Limb (tissue), 2 donors: Measurements from ENCODE around the gene BBC3.
"Not testable (repeated sequence)": the region's sequence is repeated elsewhere in the genome, so short reads cannot be mapped to it uniquely, and the experiment has no call there.

Source experiments
- DNase-seq, 2 donors: peaks; one replicate each; pipeline ENCODE4 v3.0.0-alpha.2; 2016; ENCODE audit errors: extremely low spot score in 2 of 2

Gene BBC3, protein sequence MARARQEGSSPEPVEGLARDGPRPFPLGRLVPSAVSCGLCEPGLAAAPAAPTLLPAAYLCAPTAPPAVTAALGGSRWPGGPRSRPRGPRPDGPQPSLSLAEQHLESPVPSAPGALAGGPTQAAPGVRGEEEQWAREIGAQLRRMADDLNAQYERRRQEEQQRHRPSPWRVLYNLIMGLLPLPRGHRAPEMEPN

GRCh38 chr19:47230921-47231214 is at the start of gene BBC3:
TSS of gene BBC3 (minus strand) at chr19:47231199. CDS start at chr19:47228431, 2,768 bp downstream.
- DNase-seq: no peak

DNA sequence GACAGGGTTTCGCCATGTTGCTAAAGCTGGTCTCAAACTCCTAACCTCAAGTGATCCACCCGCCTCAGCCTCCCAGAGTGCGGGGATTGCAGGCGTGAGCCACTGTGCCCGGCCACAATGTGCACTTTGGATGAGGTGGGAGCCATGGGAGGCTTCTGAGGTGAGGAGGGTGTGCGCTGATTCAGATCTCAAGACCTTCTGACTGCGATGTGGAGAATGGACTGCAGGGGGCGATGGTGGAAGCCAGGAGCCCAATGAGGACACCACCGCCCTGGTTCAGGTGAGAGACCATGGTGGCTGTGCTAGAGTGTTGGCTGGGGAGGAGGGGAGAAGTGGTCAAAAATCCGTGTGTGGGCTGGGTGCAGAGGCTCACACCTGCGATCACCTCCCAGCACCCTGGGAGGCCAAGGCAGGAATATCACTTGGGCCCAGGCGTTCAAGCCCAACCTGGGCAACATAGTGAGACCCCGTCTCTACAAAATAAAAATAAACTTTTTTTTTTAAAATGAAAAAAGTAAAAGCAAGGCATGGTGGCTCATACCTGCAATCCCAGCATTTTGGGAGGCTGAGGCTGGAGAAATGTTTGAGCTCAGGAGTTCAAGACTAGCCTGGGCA is 49.3 kb upstream of the BBC3 start:
- DNase-seq: peak in 1 of 2 donors; percentile 50

- peak in 1 of 2 donors; percentile 34 for DNase-seq
These were observed 45.5 kb upstream of the BBC3 start for GRCh38 chr19:47276513-47276912.

DNA sequence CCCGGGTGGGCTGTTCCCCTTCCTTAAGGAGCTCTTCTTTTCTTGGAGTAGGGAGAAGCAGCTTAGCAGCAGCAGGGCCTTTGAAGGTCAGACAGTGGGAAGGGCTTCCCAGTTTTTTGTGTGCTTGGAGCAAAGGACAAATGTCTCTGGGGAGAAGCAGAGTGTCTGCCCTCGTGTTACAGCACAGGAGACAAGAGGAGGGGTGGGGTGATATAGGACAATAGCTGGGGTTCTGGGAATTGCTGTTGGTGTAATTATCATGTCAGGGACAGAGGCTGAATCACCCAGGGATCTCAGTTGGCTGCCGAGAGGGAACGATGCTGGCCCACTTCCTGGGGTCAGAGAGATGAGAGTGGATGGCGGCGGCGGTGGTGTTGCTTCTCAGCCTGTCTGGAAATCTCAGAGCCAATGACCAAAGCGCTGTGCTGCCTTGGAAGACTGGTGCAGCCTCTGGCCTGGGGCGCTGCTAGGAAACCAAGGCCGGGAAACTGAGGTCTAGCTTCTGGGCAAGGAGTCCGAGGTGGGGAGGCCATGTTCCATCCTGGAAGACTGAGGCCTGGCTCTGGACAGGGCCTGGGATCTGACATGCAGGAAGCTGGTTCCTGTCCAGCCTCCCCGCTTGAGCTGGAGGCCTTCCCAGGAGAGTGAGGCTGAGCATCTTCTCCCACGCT is 44.9 kb upstream of the BBC3 start:
- peak in 1 of 2 donors; percentile 37 for DNase-seq

DNA sequence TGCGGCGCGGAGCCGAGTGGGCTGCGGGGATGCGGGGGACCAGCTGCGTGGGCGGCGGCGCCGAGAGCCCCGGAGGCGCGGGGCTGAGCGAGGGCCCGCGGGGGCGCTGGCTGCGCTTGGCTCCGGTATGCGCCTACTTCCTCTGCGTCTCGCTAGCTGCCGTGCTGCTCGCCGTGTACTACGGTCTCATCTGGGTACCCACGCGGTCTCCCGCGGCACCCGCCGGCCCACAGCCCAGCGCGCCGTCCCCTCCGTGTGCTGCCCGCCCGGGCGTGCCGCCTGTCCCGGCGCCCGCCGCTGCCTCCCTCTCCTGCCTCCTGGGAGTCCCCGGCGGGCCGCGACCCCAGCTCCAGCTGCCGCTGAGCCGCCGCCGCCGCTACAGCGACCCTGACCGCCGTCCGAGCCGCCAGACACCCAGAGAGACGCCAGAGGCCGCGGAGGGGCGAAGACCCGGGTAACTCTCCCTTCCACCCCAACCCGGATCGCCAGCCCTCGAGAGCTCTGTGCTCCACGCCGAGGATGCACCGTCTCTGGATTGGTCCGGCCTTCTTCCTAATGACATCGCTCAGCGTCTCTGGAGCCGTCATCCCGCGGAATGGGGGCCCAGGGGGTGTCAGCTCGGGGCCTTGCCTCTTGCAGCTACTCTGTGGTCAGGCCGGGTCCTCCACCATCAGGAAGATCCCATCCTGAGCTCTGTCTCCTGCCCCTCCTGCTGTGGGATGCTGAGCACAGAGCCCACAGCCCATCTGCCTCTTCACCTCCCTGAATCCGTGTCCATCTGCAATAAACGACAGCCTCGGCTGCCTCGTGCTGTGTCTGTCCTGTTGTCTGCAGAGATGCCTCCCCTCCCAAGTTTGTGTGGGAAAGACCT is 44.1 kb upstream of the BBC3 start:
- DNase-seq: no peak

- peak; percentile 92 to 100 for DNase-seq
These were observed 43.3 kb upstream of the BBC3 start, which contains the start of gene INAFM1 for GRCh38 chr19:47274071-47274890. TSS of gene INAFM1 (plus strand) at chr19:47274885. CDS start at chr19:47274920, 35 bp downstream.

- DNase-seq: peak; percentile 91 to 93
These were observed 42.5 kb upstream of the BBC3 start for GRCh38 chr19:47273313-47274070.

GRCh38 chr19:47272448-47273312 is 41.7 kb upstream of the BBC3 start:
- DNase-seq: peak in 1 of 2 donors; percentile 40

DNA sequence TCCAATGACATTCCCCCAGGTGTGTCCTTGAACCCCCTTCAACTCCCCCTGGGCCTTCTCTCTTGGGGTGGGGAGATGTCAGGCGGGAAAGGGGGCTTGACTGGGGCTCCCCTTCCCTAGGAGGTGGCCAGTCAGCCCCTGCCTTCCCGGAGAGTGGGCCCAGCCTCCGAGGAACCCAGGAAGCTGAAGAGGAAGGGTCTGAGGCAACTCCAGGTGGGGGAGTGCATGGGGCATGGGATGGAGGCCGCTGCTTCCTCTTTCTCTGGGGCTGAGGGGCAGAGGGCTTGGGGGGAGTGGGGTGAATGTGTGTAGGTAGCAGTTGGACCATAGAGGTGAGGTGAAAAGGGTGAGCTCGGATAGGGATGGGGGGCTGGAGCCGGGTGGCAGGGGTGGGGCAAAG is 41.0 kb upstream of the BBC3 start:
- no peak for DNase-seq

GRCh38 chr19:47270408-47270807 is 39.4 kb upstream of the BBC3 start:
- no peak for DNase-seq

GRCh38 chr19:47269596-47269995 is 38.6 kb upstream of the BBC3 start:
- no peak for DNase-seq

GRCh38 chr19:47268028-47268427 is 37.0 kb upstream of the BBC3 start:
- DNase-seq: no peak

GRCh38 chr19:47267350-47267759 is 36.4 kb upstream of the BBC3 start:
- DNase-seq: no peak

GRCh38 chr19:47266401-47266941 is 35.5 kb upstream of the BBC3 start:
- DNase-seq: no peak

GRCh38 chr19:47264629-47265028 is 33.6 kb upstream of the BBC3 start:
- DNase-seq: no peak

- not testable (repeated sequence) for DNase-seq
These were observed 31.2 kb upstream of the BBC3 start for GRCh38 chr19:47261946-47262793.

DNA sequence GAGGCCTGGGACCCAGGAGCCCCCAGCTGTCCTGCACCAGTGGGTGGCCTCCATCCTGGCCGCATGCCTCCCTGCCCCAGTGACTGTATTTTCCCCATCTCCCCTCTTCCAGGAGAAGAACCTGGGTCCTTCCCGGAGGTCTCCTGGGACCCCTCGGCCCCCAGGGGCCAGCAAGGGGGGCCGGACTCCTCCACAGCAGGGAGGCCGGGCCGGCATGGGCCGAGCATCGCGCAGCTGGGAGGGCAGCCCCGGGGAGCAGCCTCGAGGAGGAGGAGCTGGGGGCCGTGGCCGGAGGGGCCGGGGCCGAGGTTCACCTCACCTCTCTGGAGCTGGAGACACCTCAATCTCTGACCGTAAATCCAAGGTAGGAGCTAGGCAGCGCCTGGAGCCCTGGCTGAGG is 29.5 kb upstream of the BBC3 start:
- DNase-seq: no peak

- no peak for DNase-seq
These were observed 28.0 kb upstream of the BBC3 start for GRCh38 chr19:47258895-47259555.
